Stimulated activated naive CD4-positive, alpha-beta T cell (primary cell): Measurements from ENCODE around the gene NVL.
"Not testable (repeated sequence)": the region's sequence is repeated elsewhere in the genome, so short reads cannot be mapped to it uniquely, and the experiment has no call there.

Experiments used
- DNase-seq, 6 experiments: peaks; one replicate each; lab custom pipeline; 2025; lab: John Stamatoyannopoulos, UW

NVL gene

DNA sequence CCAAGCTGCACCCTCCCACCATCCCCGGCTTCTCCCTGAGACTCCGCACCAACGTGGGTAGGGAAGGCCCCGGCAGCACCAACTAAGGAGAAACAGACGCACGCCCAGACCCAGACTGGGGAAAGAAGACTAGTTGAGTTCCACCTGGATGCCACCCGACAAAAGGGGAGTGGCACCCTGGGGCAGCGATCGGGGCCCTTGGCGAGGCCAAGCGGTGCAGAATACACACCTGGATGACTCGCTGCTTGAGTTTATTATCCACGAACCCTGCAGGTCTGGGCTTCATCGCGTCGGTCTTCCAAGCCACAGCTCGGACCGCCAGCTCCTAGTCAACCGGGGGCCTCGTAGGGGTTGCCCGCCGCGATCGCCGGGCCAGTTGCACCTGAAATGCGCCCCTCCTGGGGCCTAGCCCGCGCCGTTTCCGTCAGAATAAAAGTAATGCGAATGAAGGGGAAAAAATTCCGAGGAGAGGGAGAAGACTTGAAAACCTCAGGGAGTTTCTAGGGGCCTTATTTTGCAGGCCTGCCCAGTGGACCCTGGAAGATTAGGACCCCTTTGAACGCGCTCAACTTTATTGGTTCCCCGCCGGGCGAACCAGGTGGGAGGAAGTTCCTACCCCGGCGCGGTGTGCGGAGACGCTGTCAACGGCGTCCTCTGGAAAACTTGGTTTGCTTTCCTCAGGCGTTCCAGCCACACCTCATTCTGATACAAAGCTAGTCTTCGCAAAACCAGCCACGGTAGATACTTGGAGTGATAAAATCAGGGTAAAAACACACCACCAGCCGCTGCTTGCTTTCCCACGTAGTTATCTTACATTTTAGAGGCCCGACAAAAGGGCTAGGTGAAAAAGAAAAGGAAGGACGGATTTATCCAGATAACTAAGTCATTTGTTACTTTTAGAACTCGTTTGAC lies at the start of gene NVL:
Gene NVL, minus strand, starts transcription at position 331 of the 912 bp plus-strand sequence. Its CDS starts 45 bp downstream, at position 286.
- peak; percentile 59 to 88 (median 79) for DNase-seq

DNA sequence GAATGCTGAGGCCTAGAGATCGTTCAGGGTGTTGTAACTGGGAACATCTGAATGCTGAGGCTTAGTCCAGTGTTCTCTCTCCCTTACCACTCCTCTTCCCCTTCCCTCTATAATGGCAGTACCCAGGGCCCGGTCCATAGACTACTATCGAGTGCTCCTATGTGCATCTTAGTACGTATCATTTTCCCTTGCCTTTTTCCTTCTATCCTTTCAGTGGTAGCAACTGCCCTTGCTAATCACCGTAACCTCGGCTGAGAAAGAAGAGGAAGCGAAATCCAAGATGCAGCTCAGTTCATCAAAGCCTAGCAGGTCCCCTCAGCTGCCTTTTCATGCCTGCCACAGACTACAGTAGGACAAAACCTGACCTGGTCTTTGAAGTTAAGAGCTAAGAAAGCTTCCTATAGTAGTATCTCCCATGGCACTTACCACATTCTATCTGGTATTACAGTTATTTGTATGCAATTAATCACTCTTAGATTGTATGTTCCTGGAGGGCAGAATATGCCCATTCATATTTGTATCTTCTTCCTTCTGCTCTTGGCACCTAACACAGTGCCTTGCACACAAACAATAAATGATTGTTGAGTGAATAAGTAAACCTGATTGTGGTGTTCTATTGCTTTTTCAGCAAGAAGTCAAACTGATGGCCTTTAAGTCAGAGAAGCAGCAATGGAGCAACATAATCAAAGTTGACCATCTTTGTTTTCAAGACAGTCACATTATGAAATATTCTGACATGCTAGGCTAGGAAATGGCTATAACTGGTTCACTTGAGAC lies 49.1 kb upstream of the NVL start:
- no peak for DNase-seq

DNA sequence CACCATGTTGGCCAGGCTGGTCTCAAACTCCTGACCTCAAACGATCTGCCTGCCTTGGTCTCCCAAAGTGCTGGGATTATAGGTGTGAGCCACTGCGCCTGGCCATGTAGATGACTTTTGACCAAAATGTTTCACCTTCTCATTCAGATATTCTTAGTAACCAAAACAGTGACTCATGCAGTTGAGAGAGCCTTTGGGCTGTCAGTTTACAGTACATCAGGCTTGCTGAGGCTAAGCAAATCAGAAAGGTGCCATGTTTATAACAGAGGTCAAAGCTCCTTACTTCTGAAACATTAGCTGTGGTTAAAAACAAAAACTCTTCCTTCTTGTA lies 47.7 kb upstream of the NVL start:
- DNase-seq: no peak

DNA sequence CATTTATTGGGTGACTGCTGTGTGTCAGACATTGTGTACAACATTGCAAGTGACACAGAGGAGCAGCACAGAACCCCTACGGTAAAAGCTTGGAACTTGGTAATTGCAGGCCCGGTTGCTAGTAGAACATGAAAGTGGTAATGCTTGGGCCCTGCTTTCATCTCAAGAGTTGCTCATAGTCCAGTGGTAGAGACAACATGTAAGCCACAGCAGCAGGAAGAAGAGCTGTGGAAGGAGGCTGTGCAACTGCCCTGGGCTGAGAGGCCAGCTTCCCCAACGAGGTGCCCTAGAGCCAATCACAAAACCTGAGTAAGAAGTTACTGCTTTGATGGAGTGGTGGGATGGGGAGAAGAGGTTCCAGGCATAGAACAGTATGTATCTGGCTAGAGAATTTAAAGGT lies 45.1 kb upstream of the NVL start:
- no peak for DNase-seq

DNA sequence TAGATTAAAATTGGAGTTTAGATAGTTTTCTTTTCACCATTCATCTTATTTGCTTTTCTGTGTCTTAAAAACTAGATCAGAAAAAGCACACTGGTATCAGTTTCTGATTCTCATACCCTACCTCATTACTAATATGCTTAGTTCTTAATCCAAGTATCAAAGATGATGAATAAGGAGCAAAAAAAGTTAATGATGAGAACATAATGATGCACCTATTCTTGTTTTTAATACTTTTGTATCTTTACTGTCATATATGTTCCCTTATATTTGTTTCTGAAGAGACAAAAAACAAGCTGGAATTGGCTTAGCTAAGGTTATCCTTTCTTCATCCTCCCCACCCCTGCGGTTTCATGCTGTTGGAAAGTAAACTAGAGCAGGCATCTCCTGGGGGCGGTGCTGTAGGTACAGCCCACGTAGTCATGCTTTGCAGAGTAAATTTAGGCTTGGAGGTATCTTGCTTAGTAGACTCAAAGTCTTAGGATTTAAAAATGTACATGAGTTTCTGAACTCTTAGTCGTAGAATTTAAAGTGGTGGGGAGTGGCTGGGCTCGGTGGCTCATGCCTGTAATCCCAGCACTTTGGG lies 43.1 kb upstream of the NVL start:
- DNase-seq: no peak

DNA sequence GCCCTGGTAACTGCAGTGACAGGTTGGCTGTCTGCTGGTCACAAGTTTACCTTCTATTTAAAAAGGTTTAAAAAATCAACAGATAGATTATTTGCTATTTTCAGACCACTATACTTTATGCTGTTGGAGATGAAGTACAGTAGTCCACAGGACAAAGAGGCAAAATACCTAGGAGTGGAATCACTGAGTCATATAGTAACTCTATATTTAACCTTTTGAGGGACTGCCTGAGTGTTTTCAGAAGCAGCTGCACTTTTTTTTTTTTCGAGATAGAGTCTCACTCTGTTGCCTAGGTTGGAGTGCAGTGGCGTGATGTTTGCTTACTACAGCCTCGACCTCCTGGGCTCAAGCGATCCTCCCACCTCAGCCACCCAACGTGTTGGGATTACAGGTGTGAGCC lies 38.4 kb upstream of the NVL start:
- no peak for DNase-seq

DNA sequence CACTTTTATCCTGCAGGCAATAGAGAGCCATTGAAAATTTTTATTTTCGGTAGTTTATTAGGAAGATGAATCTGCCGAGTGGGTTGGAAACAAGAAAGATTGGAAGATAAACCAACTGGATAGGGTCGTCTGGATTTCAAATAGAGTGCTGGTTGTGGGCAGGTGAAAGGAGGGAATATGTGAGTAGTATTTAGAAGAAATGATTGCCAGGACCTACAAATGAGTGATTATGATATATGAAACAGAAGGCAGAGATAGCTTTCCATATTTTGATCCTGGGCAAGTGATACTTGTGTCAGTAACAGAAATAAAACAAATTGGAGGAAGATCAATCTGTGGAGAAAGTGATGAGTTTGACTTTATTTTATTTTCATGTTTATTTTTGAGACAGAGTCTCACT lies 29.2 kb upstream of the NVL start:
- no peak for DNase-seq

- no peak for DNase-seq
These were observed 28.3 kb upstream of the NVL start for GRCh38 chr1:224358237-224358636.

DNA sequence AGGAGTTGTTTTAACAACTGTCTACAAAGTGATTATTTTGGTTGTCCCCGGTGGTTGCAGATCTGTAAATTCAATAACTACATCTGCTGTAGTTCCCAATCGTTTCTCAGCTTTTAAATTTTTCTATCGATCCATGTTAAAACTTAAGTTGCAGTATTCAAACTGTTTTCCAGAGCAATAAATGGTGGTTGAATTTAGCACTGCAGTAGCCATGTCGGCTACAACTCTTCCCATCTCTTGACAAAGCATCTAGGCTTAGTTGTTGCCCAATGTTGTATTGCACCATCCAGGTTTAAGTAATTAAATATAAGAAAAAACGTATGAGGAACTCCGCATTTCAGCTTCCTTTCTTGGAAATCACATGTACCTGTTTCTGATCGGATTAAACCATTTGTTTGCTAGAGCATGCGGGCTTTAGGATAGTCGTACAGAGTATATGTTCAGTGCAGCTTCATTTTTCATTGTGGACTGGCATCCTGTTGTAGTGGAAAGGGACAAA lies 27.7 kb upstream of the NVL start:
- DNase-seq: peak in 1 of 6 experiments; percentile 16

- peak; percentile 82 to 94 (median 90) for DNase-seq
These were observed 27.0 kb upstream of the NVL start, which contains the start of gene CNIH4 for GRCh38 chr1:224356685-224357625. CNIH4 (plus strand) TSS chr1:224356879; CDS start chr1:224356925, 46 bp downstream.

DNA sequence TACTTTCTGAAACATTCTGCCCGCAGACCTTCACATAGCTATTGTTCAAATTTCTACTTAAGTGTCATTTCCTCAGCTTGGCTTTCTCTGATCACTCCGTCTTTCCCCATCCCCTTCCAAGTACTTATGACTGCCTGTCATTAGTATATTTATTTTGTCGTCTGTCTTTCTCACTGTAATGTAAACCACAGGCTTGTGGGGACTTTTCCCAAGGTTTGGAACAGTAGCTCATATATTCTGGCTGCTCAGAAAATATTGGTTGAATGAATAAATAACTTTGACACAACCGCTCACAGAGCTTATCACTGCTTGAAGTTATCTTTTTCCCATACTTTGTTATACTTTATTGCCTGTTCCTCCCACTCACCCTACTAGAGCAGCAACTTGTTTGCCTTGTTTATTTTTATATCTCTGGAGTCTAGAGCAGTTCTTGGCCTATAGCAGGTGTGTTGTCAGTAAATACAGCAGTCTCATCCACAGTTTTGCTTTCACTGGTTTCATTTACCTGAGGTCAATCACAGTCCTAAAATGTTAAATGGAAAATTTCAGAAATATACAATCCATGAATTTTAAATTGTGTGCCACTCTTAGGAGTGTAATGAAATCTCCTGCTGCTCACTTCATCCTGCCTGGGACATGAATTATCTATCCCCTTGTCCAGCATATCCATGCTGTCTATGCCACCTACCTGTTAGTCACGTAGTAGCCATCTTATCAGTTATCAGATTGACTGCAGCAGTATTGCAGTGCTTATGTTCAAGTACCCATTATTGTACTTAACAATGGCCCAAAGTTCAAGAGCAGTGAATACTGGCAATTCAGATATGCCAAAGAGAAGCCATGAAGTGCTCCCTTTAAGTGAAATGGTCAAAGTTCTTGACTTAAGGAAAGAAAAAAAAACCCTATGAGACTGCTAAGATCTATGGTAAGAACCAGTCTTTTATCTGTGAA lies 24.3 kb upstream of the NVL start:
- no peak for DNase-seq

- not testable (repeated sequence) for DNase-seq
These were observed 22.6 kb upstream of the NVL start for GRCh38 chr1:224352436-224353085.

GRCh38 chr1:224349716-224350115 lies 19.7 kb upstream of the NVL start:
- DNase-seq: not testable (repeated sequence)

GRCh38 chr1:224348137-224348536 lies 18.2 kb upstream of the NVL start:
- DNase-seq: peak in 3 of 6 experiments; percentile 23 to 43 (median 34)

- DNase-seq: peak in 2 of 6 experiments; percentile 7 to 13
These were observed 13.7 kb upstream of the NVL start for GRCh38 chr1:224343679-224344078.

- peak in 5 of 6 experiments; percentile 7 to 41 (median 26) for DNase-seq
These were observed 10.7 kb upstream of the NVL start for GRCh38 chr1:224340453-224341384.

- DNase-seq: no peak
These were observed 9.6 kb upstream of the NVL start for GRCh38 chr1:224339442-224340033.
